ENCODE results near the gene LRBA. TPM values are rescaled to one million over a fixed set of nuclear protein-coding genes. Genes with fewer than 3 reads are reported as not detected.

The LRBA gene
- total and polyA plus RNA-seq, 9 of the 15 experiments (the other 6 are each of a cell fraction or from before 2014, with no cell fraction given): 24.2 to 88.7 (median 59.7) TPM

DNA sequence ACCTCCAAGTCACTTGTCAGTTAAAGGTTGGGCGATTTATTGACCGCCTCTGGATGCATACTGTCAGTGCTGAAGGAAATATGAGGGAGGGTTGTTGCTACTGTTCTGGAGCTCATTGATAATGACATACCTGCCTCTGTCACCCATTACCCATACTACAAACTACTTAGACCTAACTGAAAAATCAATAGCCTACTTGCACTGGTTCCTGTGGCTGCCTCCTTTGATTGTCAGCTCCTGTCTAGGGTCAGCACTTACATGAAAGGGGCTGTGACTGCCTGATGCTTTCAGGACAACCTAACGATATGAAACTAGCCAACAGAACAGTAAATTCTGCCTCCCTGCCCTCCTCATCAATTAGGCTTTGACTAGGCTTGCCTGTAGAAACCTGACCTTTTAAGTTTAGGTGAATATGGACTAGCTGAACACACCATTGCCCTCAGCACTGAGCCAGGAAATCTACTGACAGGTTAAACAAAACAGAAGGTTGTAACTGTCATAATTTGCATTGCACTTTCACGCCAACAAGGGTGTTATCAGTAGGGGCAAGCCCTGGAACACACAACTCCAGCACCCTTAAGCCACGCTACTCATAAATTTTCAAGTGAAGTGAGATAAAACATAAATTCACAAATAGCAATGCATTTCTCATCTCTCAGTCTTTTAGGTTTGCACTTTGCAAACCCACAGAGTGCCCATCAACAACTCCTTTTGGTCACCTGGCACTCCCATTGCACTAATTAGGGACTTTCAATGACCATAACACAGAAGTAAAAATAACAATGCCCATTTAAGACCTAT, 442.2 kb downstream of the LRBA start (continued):
- TF ChIP-seq ZHX1 (conservative IDR thresholded peaks at IDR 0.05; ENCODE audit: low read length) (no peak), CREBBP (IDR thresholded peaks at IDR 0.05; ENCODE audit: low read depth, low read length) (no peak), MTA3 (IDR thresholded peaks at IDR 0.05; ENCODE audit: borderline replicate concordance) (no peak; the same call in 1 of the 2 replicates), HCFC1 (IDR thresholded peaks at IDR 0.05; ENCODE audit: low read depth, low read length) (no peak), ZFPM2 (CRISPR knock-in tag; IDR thresholded peaks at IDR 0.05) (no peak), SOX6 (IDR thresholded peaks at IDR 0.05) (peak; percentile 57), SREBF1 (IDR thresholded peaks at IDR 0.05; ENCODE audit: borderline replicate concordance, low read depth, low read length) (no peak), POU5F1 (IDR thresholded peaks at IDR 0.05; ENCODE audit: borderline replicate concordance, low read depth, low read length, partially characterized antibody) (no peak), ZNF785 (CRISPR knock-in tag; IDR thresholded peaks at IDR 0.05) (no peak), BCL6 (CRISPR knock-in tag; IDR thresholded peaks at IDR 0.05) (no peak), GATAD2A (IDR thresholded peaks at IDR 0.05) (0 out of 2 replicates have a peak, but pooled peaks have one; percentile 18), DNMT1 (IDR thresholded peaks at IDR 0.05) (no peak), ZNF77 (CRISPR knock-in tag; IDR thresholded peaks at IDR 0.05) (no peak), NFIX (CRISPR knock-in tag; IDR thresholded peaks at IDR 0.05; ENCODE audit: low read depth) (no peak), ZNF589 (CRISPR knock-in tag; IDR thresholded peaks at IDR 0.05; ENCODE audit: low read depth) (0 out of 2 replicates have a peak, but pooled peaks have one; percentile 14), RBM34 (IDR thresholded peaks at IDR 0.05; ENCODE audit: borderline replicate concordance, insufficient read depth, low read length) (no peak), ZNF41 (CRISPR knock-in tag; conservative IDR thresholded peaks at IDR 0.05) (no peak), ZNF311 (CRISPR knock-in tag; IDR thresholded peaks at IDR 0.05) (no peak), PKNOX1 (IDR thresholded peaks at IDR 0.05) (peak; percentile 74), JUN (IDR thresholded peaks at IDR 0.05; ENCODE audit: borderline replicate concordance, low read depth, low read length) (no peak), JUN (CRISPR knock-in tag; IDR thresholded peaks at IDR 0.05; ENCODE audit: borderline replicate concordance) (peak; percentile 33; the same call in 1 of the 2 replicates)
- TF ChIP-seq, protein P1, sequence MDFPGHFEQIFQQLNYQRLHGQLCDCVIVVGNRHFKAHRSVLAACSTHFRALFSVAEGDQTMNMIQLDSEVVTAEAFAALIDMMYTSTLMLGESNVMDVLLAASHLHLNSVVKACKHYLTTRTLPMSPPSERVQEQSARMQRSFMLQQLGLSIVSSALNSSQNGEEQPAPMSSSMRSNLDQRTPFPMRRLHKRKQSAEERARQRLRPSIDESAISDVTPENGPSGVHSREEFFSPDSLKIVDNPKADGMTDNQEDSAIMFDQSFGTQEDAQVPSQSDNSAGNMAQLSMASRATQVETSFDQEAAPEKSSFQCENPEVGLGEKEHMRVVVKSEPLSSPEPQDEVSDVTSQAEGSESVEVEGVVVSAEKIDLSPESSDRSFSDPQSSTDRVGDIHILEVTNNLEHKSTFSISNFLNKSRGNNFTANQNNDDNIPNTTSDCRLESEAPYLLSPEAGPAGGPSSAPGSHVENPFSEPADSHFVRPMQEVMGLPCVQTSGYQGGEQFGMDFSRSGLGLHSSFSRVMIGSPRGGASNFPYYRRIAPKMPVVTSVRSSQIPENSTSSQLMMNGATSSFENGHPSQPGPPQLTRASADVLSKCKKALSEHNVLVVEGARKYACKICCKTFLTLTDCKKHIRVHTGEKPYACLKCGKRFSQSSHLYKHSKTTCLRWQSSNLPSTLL (IDR thresholded peaks at IDR 0.05): no peak
- TF ChIP-seq, protein P2, sequence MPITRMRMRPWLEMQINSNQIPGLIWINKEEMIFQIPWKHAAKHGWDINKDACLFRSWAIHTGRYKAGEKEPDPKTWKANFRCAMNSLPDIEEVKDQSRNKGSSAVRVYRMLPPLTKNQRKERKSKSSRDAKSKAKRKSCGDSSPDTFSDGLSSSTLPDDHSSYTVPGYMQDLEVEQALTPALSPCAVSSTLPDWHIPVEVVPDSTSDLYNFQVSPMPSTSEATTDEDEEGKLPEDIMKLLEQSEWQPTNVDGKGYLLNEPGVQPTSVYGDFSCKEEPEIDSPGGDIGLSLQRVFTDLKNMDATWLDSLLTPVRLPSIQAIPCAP (CRISPR knock-in tag; IDR thresholded peaks at IDR 0.05; ENCODE audit: borderline replicate concordance): no peak

Data from K562 (cell line).